ENCODE measurements around the gene ERCC6L2. TPM values are rescaled to one million over a fixed set of nuclear protein-coding genes. Genes with fewer than 3 reads are reported as not detected.

The ERCC6L2 gene
- total and polyA plus RNA-seq, 2 donors (not counting 1 experiment from before 2014, with no cell fraction given): 10.1 to 52.0 TPM

DNA sequence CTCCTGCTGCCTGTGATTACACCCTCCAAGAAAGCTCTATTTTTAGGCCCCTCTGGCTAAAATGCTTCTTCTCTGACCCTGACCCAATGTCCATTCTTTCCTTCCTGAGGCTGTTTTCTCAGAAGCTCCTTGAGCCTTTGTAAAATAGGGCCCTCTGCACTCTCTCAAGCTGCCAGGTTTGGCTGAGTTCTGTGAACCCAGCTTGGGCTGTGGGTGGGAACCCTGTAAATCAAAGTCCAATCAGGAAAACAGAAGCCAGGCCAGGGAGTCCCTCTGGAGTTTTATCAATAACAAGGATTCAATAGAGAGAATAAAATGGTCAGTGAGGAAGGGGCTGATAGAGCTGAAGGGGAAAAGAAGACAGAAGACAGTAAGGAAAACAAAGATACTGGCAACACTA, 43.7 kb upstream of the ERCC6L2 start:
- no peak overlapping the region for H2AFZ ChIP-seq (ENCODE audit: insufficient read depth, low read depth, low read length, poor library complexity, severe bottlenecking)
- no peaks in the 10 kb centered on the region for H3K27me3 ChIP-seq (replicated peaks in 1 of 4; ENCODE audit: control extremely low read depth in 1 of 4, control insufficient read depth in 3 of 4, insufficient read depth in 4 of 4, low read length in 3 of 4)
- H3K36me3 ChIP-seq (replicated peaks in 1 of 2; ENCODE audit: control extremely low read depth in 1 of 2, control insufficient read depth in 1 of 2, extremely low read depth in 1 of 2, insufficient read depth in 2 of 2, low read length in 1 of 2): no peaks in the 10 kb centered on the region
- CTCF ChIA-PET: no interaction called here
- no peak for DNase-seq
- H3K9me3 ChIP-seq (ENCODE audit: control extremely low read depth in 1 of 3, control insufficient read depth in 2 of 3, insufficient read depth in 1 of 3, low read length in 2 of 3): no peaks in the 10 kb centered on the region
- TF ChIP-seq EZH2 (IDR thresholded peaks at IDR 0.05; ENCODE audit: borderline replicate concordance, insufficient read depth, low read depth, low read length, poor library complexity, severe bottlenecking): no peak
- TF ChIP-seq, protein P1, sequence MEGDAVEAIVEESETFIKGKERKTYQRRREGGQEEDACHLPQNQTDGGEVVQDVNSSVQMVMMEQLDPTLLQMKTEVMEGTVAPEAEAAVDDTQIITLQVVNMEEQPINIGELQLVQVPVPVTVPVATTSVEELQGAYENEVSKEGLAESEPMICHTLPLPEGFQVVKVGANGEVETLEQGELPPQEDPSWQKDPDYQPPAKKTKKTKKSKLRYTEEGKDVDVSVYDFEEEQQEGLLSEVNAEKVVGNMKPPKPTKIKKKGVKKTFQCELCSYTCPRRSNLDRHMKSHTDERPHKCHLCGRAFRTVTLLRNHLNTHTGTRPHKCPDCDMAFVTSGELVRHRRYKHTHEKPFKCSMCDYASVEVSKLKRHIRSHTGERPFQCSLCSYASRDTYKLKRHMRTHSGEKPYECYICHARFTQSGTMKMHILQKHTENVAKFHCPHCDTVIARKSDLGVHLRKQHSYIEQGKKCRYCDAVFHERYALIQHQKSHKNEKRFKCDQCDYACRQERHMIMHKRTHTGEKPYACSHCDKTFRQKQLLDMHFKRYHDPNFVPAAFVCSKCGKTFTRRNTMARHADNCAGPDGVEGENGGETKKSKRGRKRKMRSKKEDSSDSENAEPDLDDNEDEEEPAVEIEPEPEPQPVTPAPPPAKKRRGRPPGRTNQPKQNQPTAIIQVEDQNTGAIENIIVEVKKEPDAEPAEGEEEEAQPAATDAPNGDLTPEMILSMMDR (IDR thresholded peaks at IDR 0.05): no peak
- no peaks in the 10 kb centered on the region for H4K20me1 ChIP-seq (ENCODE audit: control insufficient read depth, insufficient read depth, low read length, poor library complexity, severe bottlenecking)
- POLR2A ChIA-PET: interaction anchor here (0.5 kb wide), 1 partner anchor 148 kb away, joined by 3 read pairs; no protein-coding TSS in a partner anchor
- H3K27ac Mint-ChIP-seq: no peak overlapping the region
- no peaks in the 10 kb centered on the region for H3K79me2 ChIP-seq (ENCODE audit: control insufficient read depth, insufficient read depth, low read length)
- intact Hi-C loops (cut with micrococcal nuclease): no loop called here
- no peaks in the 10 kb centered on the region for H3K27me3 Mint-ChIP-seq
- H3K4me1 ChIP-seq (ENCODE audit: control insufficient read depth in 2 of 2, insufficient read depth in 2 of 2, low read length in 2 of 2): no peaks in the 10 kb centered on the region
- no peak overlapping the region for H3K4me3 ChIP-seq (ENCODE audit: control extremely low read depth in 1 of 5, extremely low read depth in 1 of 5, insufficient read depth in 1 of 5, low read depth in 2 of 5, low read length in 4 of 5)
- H3K4me3 Mint-ChIP-seq: no peak overlapping the region
- no peaks in the 10 kb centered on the region for H3K4me1 Mint-ChIP-seq
- no peak overlapping the region for H3K27ac ChIP-seq (ENCODE audit: low read length in 2 of 2)
- no peaks in the 10 kb centered on the region for H3K9me3 Mint-ChIP-seq (ENCODE audit: insufficient read depth)
- H3K4me2 ChIP-seq (replicated peaks; ENCODE audit: low read depth, low read length, poor library complexity, severe bottlenecking): no peak overlapping the region
- H3K9ac ChIP-seq (ENCODE audit: low read length): no peak overlapping the region
- ATAC-seq (ENCODE audit: low read depth): no peak

DNA sequence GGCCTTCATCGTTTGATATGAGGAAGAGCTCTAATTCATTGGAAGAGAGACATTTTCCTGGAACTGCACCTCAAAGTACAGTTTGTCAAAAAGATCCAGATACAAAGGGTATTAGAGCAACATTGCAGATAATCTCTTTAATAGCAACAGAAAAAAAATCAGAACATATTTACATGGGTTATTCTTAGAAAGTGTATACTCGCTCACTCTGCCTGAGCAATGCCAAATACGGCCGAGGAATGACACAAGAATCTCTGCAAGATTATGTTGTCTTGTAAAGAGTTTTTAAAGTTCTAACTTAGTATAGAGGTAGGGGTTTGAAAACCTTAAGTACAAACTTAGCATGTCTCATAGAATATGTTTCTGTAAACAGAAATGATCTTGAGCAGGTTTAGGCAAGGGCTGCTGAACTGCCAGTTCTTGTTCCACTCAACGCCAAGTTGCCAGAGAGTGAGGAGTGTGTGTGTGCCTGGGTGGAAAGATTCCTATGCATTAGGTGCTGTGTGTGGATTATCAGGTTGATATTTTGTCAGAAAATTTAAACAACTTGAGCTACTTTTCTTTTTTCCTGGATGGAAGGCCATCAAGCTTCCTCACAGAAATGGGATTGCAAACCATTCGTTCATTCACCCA, 41.8 kb upstream of the ERCC6L2 start:
- H3K27ac Mint-ChIP-seq: no peak overlapping the region
- Histone ChIP-seq H3K27me3 (replicated peaks in 1 of 4; ENCODE audit: control extremely low read depth in 1 of 4, control insufficient read depth in 3 of 4, insufficient read depth in 4 of 4, low read length in 3 of 4) (no peaks in the 10 kb centered on the region), H3K79me2 (ENCODE audit: control insufficient read depth, insufficient read depth, low read length) (no peaks in the 10 kb centered on the region), H3K36me3 (replicated peaks in 1 of 2; ENCODE audit: control extremely low read depth in 1 of 2, control insufficient read depth in 1 of 2, extremely low read depth in 1 of 2, insufficient read depth in 2 of 2, low read length in 1 of 2) (no peaks in the 10 kb centered on the region), H3K9ac (ENCODE audit: low read length) (no peak overlapping the region), H3K27ac (ENCODE audit: low read length in 2 of 2) (no peak overlapping the region), H4K20me1 (ENCODE audit: control insufficient read depth, insufficient read depth, low read length, poor library complexity, severe bottlenecking) (no peaks in the 10 kb centered on the region), H2AFZ (ENCODE audit: insufficient read depth, low read depth, low read length, poor library complexity, severe bottlenecking) (no peak overlapping the region), H3K4me2 (replicated peaks; ENCODE audit: low read depth, low read length, poor library complexity, severe bottlenecking) (no peak overlapping the region), H3K9me3 (ENCODE audit: control extremely low read depth in 1 of 3, control insufficient read depth in 2 of 3, insufficient read depth in 1 of 3, low read length in 2 of 3) (no peaks in the 10 kb centered on the region), H3K4me1 (ENCODE audit: control insufficient read depth in 2 of 2, insufficient read depth in 2 of 2, low read length in 2 of 2) (no peaks in the 10 kb centered on the region), H3K4me3 (ENCODE audit: control extremely low read depth in 1 of 5, extremely low read depth in 1 of 5, insufficient read depth in 1 of 5, low read depth in 2 of 5, low read length in 4 of 5) (no peak overlapping the region)
- ChIA-PET CTCF (no interaction called here), POLR2A (no interaction called here)
- WGBS (ENCODE audit: insufficient coverage): 100% methylated on average over 2 of the region's 6 CpGs
- ATAC-seq (ENCODE audit: low read depth): no peak
- H3K4me1 Mint-ChIP-seq: no peaks in the 10 kb centered on the region
- DNase-seq: no peak
- intact Hi-C loops (cut with micrococcal nuclease): no loop called here
- no peaks in the 10 kb centered on the region for H3K9me3 Mint-ChIP-seq (ENCODE audit: insufficient read depth)
- no peak overlapping the region for H3K4me3 Mint-ChIP-seq
- no peaks in the 10 kb centered on the region for H3K27me3 Mint-ChIP-seq
- TF ChIP-seq EZH2 (IDR thresholded peaks at IDR 0.05; ENCODE audit: borderline replicate concordance, insufficient read depth, low read depth, low read length, poor library complexity, severe bottlenecking): no peak
- TF ChIP-seq, protein P1 (IDR thresholded peaks at IDR 0.05): no peak

Data from B cell (primary cell).